BLaER1 (cell line): ENCODE results near the gene KCNK1.
"Not testable (repeated sequence)": the region's sequence is repeated elsewhere in the genome, so short reads cannot be mapped to it uniquely, and the experiment has no call there.

Experiments
- H3K27ac ChIP-seq: shearing (Covaris generic); formaldehyde crosslinking; 2 replicates; pipeline ENCODE4 v1.8.1; 2022
- H3K27me3 ChIP-seq: shearing (Covaris generic); formaldehyde crosslinking; 2 replicates; pipeline ENCODE4 v1.8.1; 2022
- H3K36me3 ChIP-seq: shearing (Covaris generic); formaldehyde crosslinking; 2 replicates; pipeline ENCODE4 v1.8.1; 2022
- H3K4me1 ChIP-seq: shearing (Covaris generic); formaldehyde crosslinking; 2 replicates; pipeline ENCODE4 v1.8.1; 2022
- H3K4me2 ChIP-seq: shearing (Covaris generic); formaldehyde crosslinking; 2 replicates; pipeline ENCODE4 v1.8.1; 2022
- H3K4me3 ChIP-seq: shearing (Covaris generic); formaldehyde crosslinking; 2 replicates; pipeline ENCODE4 v1.8.1; 2022
- H3K9ac ChIP-seq: shearing (Covaris generic); formaldehyde crosslinking; 2 replicates; pipeline ENCODE4 v1.8.1; 2022
- H3K9me3 ChIP-seq: shearing (Covaris generic); formaldehyde crosslinking; 2 replicates; pipeline ENCODE4 v1.8.1; 2022
- H4K20me1 ChIP-seq: shearing (Covaris generic); formaldehyde crosslinking; 2 replicates; pipeline ENCODE4 v1.8.1; 2022
- Cebpa-rat ChIP-seq: shearing (Covaris generic); IDR thresholded peaks from 2 replicates; pipeline ENCODE4 v1.8.1; 2022

Gene KCNK1

DNA sequence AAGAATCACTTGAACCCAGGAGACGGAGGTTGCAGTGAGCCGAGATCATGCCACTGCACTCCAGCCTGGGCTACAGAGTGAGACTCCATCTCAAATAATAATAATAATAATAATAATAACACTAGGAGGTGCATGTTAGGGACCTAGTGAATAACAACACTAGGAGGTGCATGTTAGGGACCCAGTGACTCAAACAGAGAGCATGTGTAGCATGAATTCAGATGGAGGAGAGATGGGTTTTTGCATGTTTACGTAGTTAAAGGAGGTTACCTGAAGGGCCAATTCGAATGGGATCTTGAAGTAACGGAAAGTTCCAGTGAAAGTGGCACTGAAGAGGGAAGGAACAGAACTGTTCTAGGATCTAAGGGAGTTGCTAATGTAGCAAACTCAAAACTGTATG is 7.1 kb upstream of the KCNK1 start:
- Histone ChIP-seq H3K9me3 (peaks cover 13% of the 10 kb centered on the region), H3K4me2 (no peak overlapping the region), H4K20me1 (no peaks in the 10 kb centered on the region), H3K9ac (no peak overlapping the region), H3K27me3 (no peaks in the 10 kb centered on the region), H3K27ac (no peak overlapping the region), H3K36me3 (no peaks in the 10 kb centered on the region), H3K4me3 (no peak overlapping the region), H3K4me1 (no peaks in the 10 kb centered on the region)
- TF ChIP-seq Cebpa-rat, result no peak

GRCh38 chr1:233607252-233608119 is 6.4 kb upstream of the KCNK1 start:
- Histone ChIP-seq H3K9ac (no peak overlapping the region), H3K4me1 (no peaks in the 10 kb centered on the region), H3K9me3 (peaks cover 13% of the 10 kb centered on the region), H3K27me3 (no peaks in the 10 kb centered on the region), H3K4me3 (no peak overlapping the region), H3K36me3 (no peaks in the 10 kb centered on the region), H4K20me1 (no peaks in the 10 kb centered on the region), H3K4me2 (no peak overlapping the region), H3K27ac (no peak overlapping the region)
- TF ChIP-seq Cebpa-rat, result no peak

DNA sequence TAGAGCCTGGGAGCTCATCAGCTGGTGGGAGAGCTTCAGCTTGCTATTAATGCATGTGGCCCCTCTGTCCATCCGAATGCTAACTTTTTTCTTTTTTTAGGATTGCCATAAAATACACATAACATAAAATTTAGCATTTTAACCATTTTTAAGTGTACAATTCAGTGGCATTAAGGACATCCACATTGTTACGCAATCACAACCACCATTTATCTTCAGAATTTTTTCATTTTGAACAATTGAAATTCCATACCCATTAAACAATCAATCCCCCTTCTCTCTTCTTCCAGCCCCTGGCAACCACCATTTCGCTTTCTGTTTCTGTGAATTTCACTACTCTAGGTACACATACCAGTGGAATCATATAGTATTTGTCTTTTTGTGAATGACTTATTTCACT is 4.9 kb upstream of the KCNK1 start:
- H3K4me1 ChIP-seq, result no peaks in the 10 kb centered on the region
- no peak overlapping the region for H3K9ac ChIP-seq
- no peaks in the 10 kb centered on the region for H3K36me3 ChIP-seq
- peaks cover 17% of the 10 kb centered on the region for H3K9me3 ChIP-seq
- H3K27ac ChIP-seq, result no peak overlapping the region
- no peaks in the 10 kb centered on the region for H3K27me3 ChIP-seq
- peak; percentile 64; the same call in 1 of the 2 replicates for TF ChIP-seq Cebpa-rat
- H3K4me2 ChIP-seq, result no peak overlapping the region
- no peak overlapping the region for H3K4me3 ChIP-seq
- H4K20me1 ChIP-seq, result no peaks in the 10 kb centered on the region

DNA sequence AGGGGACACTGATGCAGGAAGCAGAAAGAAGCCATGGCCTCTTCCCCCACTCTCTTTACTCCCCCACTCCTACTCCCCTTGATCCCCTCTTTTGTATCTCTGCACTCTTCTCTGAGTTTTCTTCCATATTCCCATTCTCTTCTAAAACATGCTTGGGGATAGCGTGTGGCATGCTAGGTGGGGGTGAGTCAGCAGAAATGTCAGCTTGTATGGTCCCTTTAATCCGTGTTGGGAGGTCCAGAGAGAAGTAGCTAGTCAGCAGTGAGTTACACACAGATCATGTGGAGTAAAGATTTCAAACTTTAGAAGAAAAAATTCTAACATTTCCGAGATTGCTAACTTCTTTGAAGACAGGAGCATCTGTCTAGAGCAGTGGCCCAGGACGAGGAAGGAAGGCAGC is 4.0 kb upstream of the KCNK1 start:
- no peaks in the 10 kb centered on the region for H3K36me3 ChIP-seq
- H4K20me1 ChIP-seq, result no peaks in the 10 kb centered on the region
- H3K4me2 ChIP-seq, result no peak overlapping the region
- peaks cover 12% of the 10 kb centered on the region for H3K9me3 ChIP-seq
- H3K27ac ChIP-seq, result no peak overlapping the region
- no peak for TF ChIP-seq Cebpa-rat
- no peaks in the 10 kb centered on the region for H3K4me1 ChIP-seq
- no peak overlapping the region for H3K9ac ChIP-seq
- H3K27me3 ChIP-seq, result no peaks in the 10 kb centered on the region
- H3K4me3 ChIP-seq, result no peak overlapping the region

GRCh38 chr1:233610628-233611027 is 3.3 kb upstream of the KCNK1 start:
- H3K9me3 ChIP-seq, result peaks cover 16% of the 10 kb centered on the region
- H3K4me2 ChIP-seq, result no peak overlapping the region
- no peaks in the 10 kb centered on the region for H3K27me3 ChIP-seq
- H3K4me3 ChIP-seq, result no peak overlapping the region
- H3K27ac ChIP-seq, result no peak overlapping the region
- TF ChIP-seq Cebpa-rat, result no peak
- no peaks in the 10 kb centered on the region for H4K20me1 ChIP-seq
- H3K9ac ChIP-seq, result no peak overlapping the region
- H3K4me1 ChIP-seq, result no peaks in the 10 kb centered on the region
- no peaks in the 10 kb centered on the region for H3K36me3 ChIP-seq

DNA sequence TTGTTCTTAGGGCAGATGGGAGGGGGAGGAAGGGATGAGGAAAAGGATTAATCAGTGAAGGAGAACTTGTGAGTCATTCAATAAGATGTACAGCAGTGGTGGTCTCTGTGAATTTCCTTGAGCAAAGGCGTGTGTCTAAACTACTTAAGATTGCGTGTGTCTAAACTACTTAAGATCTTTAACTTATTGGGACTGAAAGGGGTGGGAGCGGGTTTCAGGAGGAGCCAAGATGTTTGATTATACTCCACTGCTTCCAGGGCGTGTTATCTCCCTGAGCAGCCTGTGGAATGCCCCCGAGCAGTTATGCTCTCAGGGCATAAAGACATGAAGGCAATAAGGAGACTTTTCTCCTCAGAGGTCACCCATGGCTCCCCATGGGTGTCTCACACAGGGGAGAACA is 2.5 kb upstream of the KCNK1 start:
- not testable (repeated sequence) for H3K27me3 ChIP-seq, H3K27ac ChIP-seq, H3K4me2 ChIP-seq, H3K9ac ChIP-seq, H3K36me3 ChIP-seq, H4K20me1 ChIP-seq, H3K4me3 ChIP-seq, H3K4me1 ChIP-seq
- peaks cover 16% of the 10 kb centered on the region for H3K9me3 ChIP-seq

- no peak overlapping the region for H3K4me2 ChIP-seq
- H3K4me3 ChIP-seq, result no peak overlapping the region
- H3K27ac ChIP-seq, result no peak overlapping the region
- no peak for TF ChIP-seq Cebpa-rat
- H3K36me3 ChIP-seq, result no peaks in the 10 kb centered on the region
- H3K4me1 ChIP-seq, result no peaks in the 10 kb centered on the region
- H3K27me3 ChIP-seq, result no peaks in the 10 kb centered on the region
- H4K20me1 ChIP-seq, result no peaks in the 10 kb centered on the region
- H3K9ac ChIP-seq, result no peak overlapping the region
- peaks cover 16% of the 10 kb centered on the region for H3K9me3 ChIP-seq
Observed at GRCh38 chr1:233614173-233614742, 352 bp downstream of the KCNK1 start.

- Histone ChIP-seq H3K9ac (no peak overlapping the region), H3K4me2 (no peak overlapping the region), H3K36me3 (no peaks in the 10 kb centered on the region)
Observed at GRCh38 chr1:233614743-233615521, 1.0 kb downstream of the KCNK1 start.

DNA sequence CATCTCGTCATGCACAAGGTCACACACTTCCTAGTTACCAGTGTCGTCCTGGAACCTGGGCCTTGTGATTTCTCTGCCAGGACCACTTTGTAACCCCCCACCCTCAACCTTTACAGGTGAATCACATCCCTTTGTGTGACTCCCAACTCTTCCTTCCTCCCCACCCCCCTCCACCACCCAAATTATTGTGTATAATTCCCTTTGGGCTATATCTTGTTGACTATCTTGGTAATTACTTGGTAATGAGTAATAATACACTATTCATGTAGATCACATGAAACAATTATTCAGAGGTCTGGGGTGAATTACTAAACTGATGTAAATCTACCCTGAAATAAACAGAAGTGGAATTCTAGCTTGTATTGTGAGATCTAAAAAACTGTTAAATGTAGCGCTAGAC is 1.7 kb downstream of the KCNK1 start:
- no peak overlapping the region for H3K4me3 ChIP-seq
- H3K9me3 ChIP-seq, result peaks cover 16% of the 10 kb centered on the region
- no peak overlapping the region for H3K9ac ChIP-seq
- no peak overlapping the region for H3K4me2 ChIP-seq
- no peaks in the 10 kb centered on the region for H3K4me1 ChIP-seq
- H3K27me3 ChIP-seq, result no peaks in the 10 kb centered on the region
- H3K27ac ChIP-seq, result no peak overlapping the region
- no peak for TF ChIP-seq Cebpa-rat
- H4K20me1 ChIP-seq, result no peaks in the 10 kb centered on the region
- H3K36me3 ChIP-seq, result no peaks in the 10 kb centered on the region

More at GRCh38 chr1:233614743-233615521, 1.0 kb downstream of the KCNK1 start:
- Histone ChIP-seq H4K20me1 (no peaks in the 10 kb centered on the region), H3K27ac (no peak overlapping the region), H3K9me3 (peaks cover 16% of the 10 kb centered on the region), H3K4me1 (no peaks in the 10 kb centered on the region), H3K27me3 (no peaks in the 10 kb centered on the region), H3K4me3 (no peak overlapping the region)
- TF ChIP-seq Cebpa-rat, result no peak

DNA sequence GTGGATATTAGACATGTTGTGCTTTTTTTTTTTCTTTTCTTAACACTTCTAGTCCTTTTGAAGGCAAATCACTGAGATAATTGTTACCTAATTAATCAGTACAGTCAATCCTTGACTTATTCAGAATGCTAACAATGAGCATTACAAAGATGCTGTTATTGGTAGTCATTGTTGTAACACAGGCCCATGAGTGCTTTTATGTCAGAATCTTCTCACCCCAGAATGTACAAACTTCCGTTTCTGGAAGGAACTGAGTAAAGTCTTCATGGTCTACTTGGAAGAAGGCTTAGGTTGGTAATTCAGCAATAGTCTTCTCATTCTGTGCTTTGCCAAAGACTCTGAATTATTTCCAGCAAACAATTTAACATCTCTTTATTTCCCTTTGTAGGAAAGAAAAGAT is 3.1 kb downstream of the KCNK1 start:
- H3K9ac ChIP-seq, result no peak overlapping the region
- no peaks in the 10 kb centered on the region for H3K4me1 ChIP-seq
- no peak overlapping the region for H3K4me2 ChIP-seq
- H3K27ac ChIP-seq, result no peak overlapping the region
- H3K27me3 ChIP-seq, result no peaks in the 10 kb centered on the region
- H4K20me1 ChIP-seq, result no peaks in the 10 kb centered on the region
- peaks cover 16% of the 10 kb centered on the region for H3K9me3 ChIP-seq
- no peaks in the 10 kb centered on the region for H3K36me3 ChIP-seq
- H3K4me3 ChIP-seq, result no peak overlapping the region
- no peak for TF ChIP-seq Cebpa-rat

- not testable (repeated sequence) for H3K4me1 ChIP-seq, H3K4me2 ChIP-seq, H3K36me3 ChIP-seq, H3K27me3 ChIP-seq, H3K9ac ChIP-seq, H3K4me3 ChIP-seq, H3K9me3 ChIP-seq, H4K20me1 ChIP-seq, H3K27ac ChIP-seq
Observed at GRCh38 chr1:233619414-233619813, 5.5 kb downstream of the KCNK1 start.
